K562 (cell line): ENCODE data around the gene ZMYND8. TPM values are rescaled to one million over a fixed set of nuclear protein-coding genes. Genes with fewer than 3 reads are reported as not detected.

Source experiments
- BDP1 ChIP-seq: IDR thresholded peaks from 3 replicates; pipeline ENCODE4 v1.6.1; 2011; ENCODE audit not compliant: insufficient read length, insufficient read depth
- DDX20 ChIP-seq: fragments of 450-650 bp; IDR thresholded peaks from 2 replicates; pipeline ENCODE4 v1.6.1; 2016; ENCODE audit warnings: missing genetic modification characterization, low read depth, mild to moderate bottlenecking, missing compliant biosample characterization, moderate library complexity
- ELF1 ChIP-seq: fragments of 200-800 bp; sonication (Bioruptor generic); IDR thresholded peaks from 2 replicates; pipeline ENCODE4 v1.6.1; 2016; ENCODE audit warnings: missing genetic modification characterization, missing compliant biosample characterization
- JUND ChIP-seq, 2 experiments: IDR thresholded peaks; 2 replicates in 1 of 2; 3 replicates in 1 of 2; pipeline ENCODE4 v1.6.1; 2011; ENCODE audit warnings: borderline replicate concordance in 2 of 2, low read depth in 2 of 2, low read length in 2 of 2, improper control_type of control experiment in 1 of 2, missing biosample characterization in 1 of 2, missing genetic modification characterization in 1 of 2, missing genetic modification reagents in 1 of 2
- NR2C2 ChIP-seq, 2 experiments: fragments of 200-800 bp in 1 of 2; sonication (Bioruptor generic) in 1 of 2; sonication (generic) in 1 of 2; formaldehyde crosslinking in 1 of 2; IDR thresholded peaks; 2 replicates each; pipeline versions ENCODE4 v1.6.1 to v1.8.0; 2016 to 2022; ENCODE audit warnings: mild to moderate bottlenecking in 1 of 2, missing compliant biosample characterization in 1 of 2, missing genetic modification characterization in 1 of 2, missing genetic modification reagents in 1 of 2
- RBM17 ChIP-seq: fragments of 200-400 bp; formaldehyde crosslinking; IDR thresholded peaks from 2 replicates; pipeline ENCODE4 v1.6.1; 2017; ENCODE audit warnings: low read depth, mild to moderate bottlenecking, low read length, borderline replicate concordance
- SMAD4 ChIP-seq: fragments of 250-450 bp; sonication (Bioruptor Pico); conservative IDR thresholded peaks from 2 replicates; pipeline ENCODE4 v1.8.0; 2021; ENCODE audit warnings: inconsistent platforms, mild to moderate bottlenecking, moderate library complexity
- SRF ChIP-seq, 2 experiments: fragments of 250-450, 450-650 bp in 1 of 2; sonication (Bioruptor Pico) in 1 of 2; sonication (generic) in 1 of 2; formaldehyde crosslinking; IDR thresholded peaks; 2 replicates each; pipeline versions ENCODE4 v1.5.0 to v1.5.1; 2020 to 2022; ENCODE audit warnings: mild to moderate bottlenecking in 1 of 2, missing genetic modification reagents in 1 of 2
- U2AF1 ChIP-seq: fragments of 200-400 bp; formaldehyde crosslinking; optimal IDR thresholded peaks from 2 replicates; pipeline ENCODE3; 2017; ENCODE audit warnings: mild to moderate bottlenecking, low read depth, low read length, moderate library complexity
- polyA plus RNA-seq, 8 experiments: library from polyadenylated mRNA; depleted of rRNA in 4 of 8; stranded (reverse) in 5 of 8; unstranded in 3 of 8; fragments of >200 nt; fragmentation: Nextera tagmentation in 2 of 8; fragmentation: Illumina TruSeq in 1 of 8; extraction: Ambion mirVana in 2 of 8; extraction: Trizol in 1 of 8; gene quantifications; 2 replicates each; pipeline versions ENCODE4 v1.2.1 to v1.2.3, GENCODE V29; 2011 to 2014; ENCODE audit warnings: inconsistent platforms in 1 of 8, missing spikeins in 1 of 8
- total RNA-seq, 7 experiments: library from RNA; depleted of rRNA in 6 of 7; stranded (reverse); fragments of >200 nt in 6 of 7; fragmentation: Illumina TruSeq in 2 of 7; extraction: Trizol in 2 of 7; gene quantifications; 2 replicates each; pipeline versions ENCODE4 v1.2.1 to v1.2.3, GENCODE V29; 2011 to 2021; ENCODE audit warnings: low replicate concordance in 1 of 7
- TF ChIP-seq, protein P1 (sequence below), 2 experiments: fragments of 200-800 bp in 1 of 2; sonication (Bioruptor generic) in 1 of 2; sonication (generic) in 1 of 2; formaldehyde crosslinking in 1 of 2; IDR thresholded peaks in 1 of 2; conservative IDR thresholded peaks in 1 of 2; 2 replicates each; pipeline versions ENCODE4 v1.5.0 to v1.6.1; 2016 to 2020; ENCODE audit warnings: missing compliant biosample characterization in 1 of 2, missing genetic modification characterization in 1 of 2, missing genetic modification reagents in 1 of 2
- TF ChIP-seq, protein P2 (sequence below): fragments of 250-450 bp; sonication (Bioruptor Pico); IDR thresholded peaks from 2 replicates; pipeline ENCODE4 v1.4.0; 2020
- TF ChIP-seq, protein P3 (sequence below), 2 experiments: fragments of 250-450 bp in 1 of 2; fragments of 450-650 bp in 1 of 2; sonication (Bioruptor Pico) in 1 of 2; IDR thresholded peaks; 2 replicates each; pipeline versions ENCODE4 v1.6.1 to v1.8.0; 2016 to 2021; ENCODE audit warnings: mild to moderate bottlenecking in 2 of 2, moderate library complexity in 2 of 2, missing compliant biosample characterization in 1 of 2, missing genetic modification characterization in 1 of 2

Gene ZMYND8
- total and polyA plus RNA-seq, 9 of the 15 experiments (the other 6 are each of a cell fraction or from before 2014, with no cell fraction given), result 31.8 to 148 (median 71.9) TPM

DNA sequence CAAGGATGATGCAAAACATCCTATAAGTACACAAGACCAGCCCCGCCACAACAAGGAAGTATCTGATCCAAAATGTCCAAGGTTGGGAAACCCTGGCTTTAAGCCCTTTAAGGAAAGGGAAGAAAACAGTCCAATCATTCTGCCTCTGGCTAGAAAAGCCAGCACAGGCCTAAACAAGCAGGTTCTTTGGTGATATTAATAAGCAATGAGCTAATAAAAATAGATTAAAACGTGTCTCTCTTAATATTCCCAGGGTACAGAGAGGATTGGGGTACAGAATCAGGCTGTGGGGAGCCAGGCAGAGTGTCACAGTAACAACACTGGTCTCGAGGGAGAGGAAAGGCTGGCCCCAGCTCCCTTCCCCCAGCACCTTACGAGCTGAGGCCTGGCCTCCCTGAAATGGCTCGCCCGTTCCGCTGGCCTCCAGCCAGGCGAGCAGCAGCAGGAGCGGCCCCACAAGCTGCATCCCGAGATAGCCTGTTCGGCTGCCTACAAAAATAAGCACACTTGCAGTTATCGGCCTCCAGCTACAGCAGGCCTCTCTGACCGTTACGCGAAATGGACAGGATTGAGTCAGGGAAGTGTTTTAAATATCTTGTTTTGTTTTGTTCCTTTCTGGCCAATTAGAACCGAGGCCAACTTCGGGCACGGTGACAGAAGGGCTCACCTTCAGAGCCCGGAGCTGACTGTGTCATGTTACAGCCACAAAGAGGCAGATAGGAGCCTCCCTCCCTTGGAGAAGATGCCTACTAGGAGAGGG is 4.0 kb upstream of the ZMYND8 start (continued):
- TF ChIP-seq NR2C2 (CRISPR knock-in tag; IDR thresholded peaks at IDR 0.05) (peak; percentile 49; the same call in 1 of the 2 replicates), NR2C2 (tag; IDR thresholded peaks at IDR 0.05) (peak; percentile 81), U2AF1 (no peak), RBM17 (no peak), BDP1 (no peak), SRF (CRISPR knock-in tag; IDR thresholded peaks at IDR 0.05) (peak in 1 of 2 experiments; percentile 85; a peak in 2 of 4 replicates), DDX20 (tag) (no peak), SMAD4 (CRISPR knock-in tag) (peak; percentile 98), ELF1 (tag) (peak; percentile 48; the same call in 1 of the 2 replicates), JUND (IDR thresholded peaks at IDR 0.05; ENCODE audit: borderline replicate concordance, low read depth, low read length) (peak; percentile 90), JUND (tag; IDR thresholded peaks at IDR 0.05; ENCODE audit: borderline replicate concordance, low read depth, low read length) (peak; percentile 55; the same call in 2 of the 3 replicates)
- TF ChIP-seq, protein P1, sequence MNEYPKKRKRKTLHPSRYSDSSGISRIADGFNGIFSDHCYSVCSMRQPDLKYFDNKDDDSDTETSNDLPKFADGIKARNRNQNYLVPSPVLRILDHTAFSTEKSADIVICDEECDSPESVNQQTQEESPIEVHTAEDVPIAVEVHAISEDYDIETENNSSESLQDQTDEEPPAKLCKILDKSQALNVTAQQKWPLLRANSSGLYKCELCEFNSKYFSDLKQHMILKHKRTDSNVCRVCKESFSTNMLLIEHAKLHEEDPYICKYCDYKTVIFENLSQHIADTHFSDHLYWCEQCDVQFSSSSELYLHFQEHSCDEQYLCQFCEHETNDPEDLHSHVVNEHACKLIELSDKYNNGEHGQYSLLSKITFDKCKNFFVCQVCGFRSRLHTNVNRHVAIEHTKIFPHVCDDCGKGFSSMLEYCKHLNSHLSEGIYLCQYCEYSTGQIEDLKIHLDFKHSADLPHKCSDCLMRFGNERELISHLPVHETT (CRISPR knock-in tag; conservative IDR thresholded peaks at IDR 0.05 in 1 of 2, IDR thresholded peaks at IDR 0.05 in 1 of 2), result peak in 1 of 2 experiments; percentile 91; a peak in 2 of 4 replicates
- TF ChIP-seq, protein P2, sequence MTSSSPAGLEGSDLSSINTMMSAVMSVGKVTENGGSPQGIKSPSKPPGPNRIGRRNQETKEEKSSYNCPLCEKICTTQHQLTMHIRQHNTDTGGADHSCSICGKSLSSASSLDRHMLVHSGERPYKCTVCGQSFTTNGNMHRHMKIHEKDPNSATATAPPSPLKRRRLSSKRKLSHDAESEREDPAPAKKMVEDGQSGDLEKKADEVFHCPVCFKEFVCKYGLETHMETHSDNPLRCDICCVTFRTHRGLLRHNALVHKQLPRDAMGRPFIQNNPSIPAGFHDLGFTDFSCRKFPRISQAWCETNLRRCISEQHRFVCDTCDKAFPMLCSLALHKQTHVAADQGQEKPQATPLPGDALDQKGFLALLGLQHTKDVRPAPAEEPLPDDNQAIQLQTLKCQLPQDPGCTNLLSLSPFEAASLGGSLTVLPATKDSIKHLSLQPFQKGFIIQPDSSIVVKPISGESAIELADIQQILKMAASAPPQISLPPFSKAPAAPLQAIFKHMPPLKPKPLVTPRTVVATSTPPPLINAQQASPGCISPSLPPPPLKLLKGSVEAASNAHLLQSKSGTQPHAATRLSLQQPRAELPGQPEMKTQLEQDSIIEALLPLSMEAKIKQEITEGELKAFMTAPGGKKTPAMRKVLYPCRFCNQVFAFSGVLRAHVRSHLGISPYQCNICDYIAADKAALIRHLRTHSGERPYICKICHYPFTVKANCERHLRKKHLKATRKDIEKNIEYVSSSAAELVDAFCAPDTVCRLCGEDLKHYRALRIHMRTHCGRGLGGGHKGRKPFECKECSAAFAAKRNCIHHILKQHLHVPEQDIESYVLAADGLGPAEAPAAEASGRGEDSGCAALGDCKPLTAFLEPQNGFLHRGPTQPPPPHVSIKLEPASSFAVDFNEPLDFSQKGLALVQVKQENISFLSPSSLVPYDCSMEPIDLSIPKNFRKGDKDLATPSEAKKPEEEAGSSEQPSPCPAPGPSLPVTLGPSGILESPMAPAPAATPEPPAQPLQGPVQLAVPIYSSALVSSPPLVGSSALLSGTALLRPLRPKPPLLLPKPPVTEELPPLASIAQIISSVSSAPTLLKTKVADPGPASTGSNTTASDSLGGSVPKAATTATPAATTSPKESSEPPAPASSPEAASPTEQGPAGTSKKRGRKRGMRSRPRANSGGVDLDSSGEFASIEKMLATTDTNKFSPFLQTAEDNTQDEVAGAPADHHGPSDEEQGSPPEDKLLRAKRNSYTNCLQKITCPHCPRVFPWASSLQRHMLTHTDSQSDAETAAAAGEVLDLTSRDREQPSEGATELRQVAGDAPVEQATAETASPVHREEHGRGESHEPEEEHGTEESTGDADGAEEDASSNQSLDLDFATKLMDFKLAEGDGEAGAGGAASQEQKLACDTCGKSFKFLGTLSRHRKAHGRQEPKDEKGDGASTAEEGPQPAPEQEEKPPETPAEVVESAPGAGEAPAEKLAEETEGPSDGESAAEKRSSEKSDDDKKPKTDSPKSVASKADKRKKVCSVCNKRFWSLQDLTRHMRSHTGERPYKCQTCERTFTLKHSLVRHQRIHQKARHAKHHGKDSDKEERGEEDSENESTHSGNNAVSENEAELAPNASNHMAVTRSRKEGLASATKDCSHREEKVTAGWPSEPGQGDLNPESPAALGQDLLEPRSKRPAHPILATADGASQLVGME (CRISPR knock-in tag), result no peak
- TF ChIP-seq, protein P3, sequence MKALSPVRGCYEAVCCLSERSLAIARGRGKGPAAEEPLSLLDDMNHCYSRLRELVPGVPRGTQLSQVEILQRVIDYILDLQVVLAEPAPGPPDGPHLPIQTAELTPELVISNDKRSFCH (CRISPR knock-in tag; IDR thresholded peaks at IDR 0.05), result no peak
- TF ChIP-seq, protein P3 (tag; IDR thresholded peaks at IDR 0.05), result peak; percentile 96
